HepG2 (cell line): ENCODE data around the gene ST14. TPM values are rescaled to one million over a fixed set of nuclear protein-coding genes. Genes with fewer than 3 reads are reported as not detected.

Experiments used
- ATAC-seq: fragments of 200-7000 bp; cut with Tn5 transposase; 3 replicates; pipeline ENCODE4 v1.9.1; 2020; ENCODE audit warnings: mild to moderate bottlenecking, moderate library complexity
- BruUV-seq: library from RNA; stranded (reverse); fragments of 400-500 nt; replicated peaks from 2 replicates; lab custom pipeline; 2021; lab: Mats Ljungman, UMichigan
- CTCF ChIA-PET: fragments of 300-600 bp; formaldehyde crosslinking; extraction: SDS; loops from one replicate; lab custom pipeline; 2021; ENCODE audit warnings: low total read pairs, inconsistent platforms, low intra/inter-chr PET ratio; lab: Yijun Ruan, JAX
- POLR2A ChIA-PET: fragments of 350-600 bp; sonication (Branson Sonifier 250); formaldehyde crosslinking; loops from one replicate; lab custom pipeline; 2020; ENCODE audit warnings: antibody characterized with exemption, inconsistent platforms; lab: Yijun Ruan, JAX
- DNase-seq: peaks from one replicate; pipeline ENCODE4 v3.0.0-alpha.2; 2015; ENCODE audit warnings: low spot score
- FAIRE-seq: peaks from 3 replicates; lab custom pipeline; 2011; peaks lifted over from hg19 to GRCh38; lab: Jason Lieb, UNC
- H2AFZ ChIP-seq: one replicate; pipeline ENCODE4 v1.6.1; 2011; ENCODE audit warnings: low read length, inconsistent platforms
- H3K27ac ChIP-seq: fragments of 300-600 bp; 3 replicates; pipeline ENCODE4 v1.8.0; 2011; ENCODE audit warnings: mixed run types, mild to moderate bottlenecking, mixed read lengths, low read length, inconsistent platforms; ENCODE audit not compliant: insufficient read depth; ENCODE audit errors: extremely low read length
- H3K27me3 ChIP-seq, 2 experiments: fragments of 200-600 bp in 1 of 2; 2 replicates in 1 of 2; 3 replicates in 1 of 2; pipeline versions ENCODE4 v1.6.0 to v1.8.0; 2011; ENCODE audit warnings: low read length in 2 of 2, mild to moderate bottlenecking in 2 of 2, moderate library complexity in 2 of 2, inconsistent platforms in 1 of 2; ENCODE audit not compliant: insufficient read depth in 2 of 2, control insufficient read depth in 1 of 2
- H3K36me3 ChIP-seq, 2 experiments: fragments of 200-600 bp in 1 of 2; replicated peaks in 1 of 2; 2 replicates in 1 of 2; 3 replicates in 1 of 2; pipeline versions ENCODE4 v1.5.1 to v1.8.0; 2011; ENCODE audit warnings: low read length in 2 of 2, inconsistent platforms in 1 of 2; ENCODE audit not compliant: insufficient read depth in 2 of 2, control insufficient read depth in 1 of 2
- H3K4me1 ChIP-seq: 2 replicates; pipeline ENCODE4 v1.5.1; 2012; ENCODE audit warnings: low read length, inconsistent platforms; ENCODE audit not compliant: insufficient read depth
- H3K4me2 ChIP-seq: 2 replicates; pipeline ENCODE4 v1.6.0; 2011; ENCODE audit warnings: low read depth, low read length, inconsistent platforms
- H3K4me3 ChIP-seq, 3 experiments: fragments of 200-600 bp in 1 of 3; sonication (generic), shearing (Covaris generic) in 1 of 3; replicated peaks in 1 of 3; 2 replicates each; pipeline ENCODE4 v1.5.1; 2011 to 2016; ENCODE audit warnings: low read length in 3 of 3, inconsistent platforms in 2 of 3, low read depth in 2 of 3, mild to moderate bottlenecking in 2 of 3, control low read depth in 1 of 3, mixed read lengths in 1 of 3; ENCODE audit not compliant: insufficient read depth in 1 of 3
- H3K79me2 ChIP-seq: one replicate; pipeline ENCODE4 v1.6.1; 2011; ENCODE audit warnings: low read length, inconsistent platforms; ENCODE audit not compliant: insufficient read depth
- H3K9ac ChIP-seq: 2 replicates; pipeline ENCODE4 v1.6.0; 2011; ENCODE audit warnings: mild to moderate bottlenecking, low read depth, low read length, inconsistent platforms; ENCODE audit not compliant: insufficient read depth
- H3K9me3 ChIP-seq: 2 replicates; pipeline ENCODE4 v1.5.1; 2012; ENCODE audit warnings: mild to moderate bottlenecking, low read length
- H4K20me1 ChIP-seq: 2 replicates; pipeline ENCODE4 v1.6.0; 2011; ENCODE audit warnings: inconsistent platforms, mild to moderate bottlenecking, low read length, moderate library complexity; ENCODE audit not compliant: insufficient read depth
- AGO1 ChIP-seq: fragments of 200-400 bp; formaldehyde crosslinking; IDR thresholded peaks from 2 replicates; pipeline ENCODE4 v1.6.1; 2017; ENCODE audit warnings: mild to moderate bottlenecking, low read depth, low read length, moderate library complexity; ENCODE audit not compliant: poor library complexity, severe bottlenecking
- ERF ChIP-seq: IDR thresholded peaks from 2 replicates; pipeline ENCODE4 v1.6.1; 2018; ENCODE audit warnings: missing biosample characterization, missing genetic modification reagents
- IKZF1 ChIP-seq: fragments of 450-650 bp; IDR thresholded peaks from 2 replicates; pipeline ENCODE4 v1.7.1; 2016
- LCORL ChIP-seq, 2 experiments: fragments of 450-650 bp in 1 of 2; sonication (generic) in 1 of 2; formaldehyde crosslinking in 1 of 2; IDR thresholded peaks; 2 replicates each; pipeline versions ENCODE4 v1.5.0 to v1.6.1; 2017 to 2020; ENCODE audit warnings: antibody characterized with exemption in 1 of 2, missing genetic modification reagents in 1 of 2
- MAFF ChIP-seq: IDR thresholded peaks from 2 replicates; pipeline ENCODE4 v1.6.1; 2011; ENCODE audit warnings: low read depth, low read length, improper control_type of control experiment
- MAFK ChIP-seq, 2 experiments: IDR thresholded peaks in 1 of 2; conservative IDR thresholded peaks in 1 of 2; 2 replicates each; pipeline ENCODE4 v1.6.1; 2011; ENCODE audit warnings: improper control_type of control experiment in 2 of 2, low read length in 2 of 2
- MEIS2 ChIP-seq: sonication (generic); formaldehyde crosslinking; IDR thresholded peaks from 2 replicates; pipeline ENCODE4 v1.9.0; 2021; ENCODE audit warnings: mild to moderate bottlenecking, missing genetic modification reagents
- POGZ ChIP-seq: sonication (generic); formaldehyde crosslinking; IDR thresholded peaks from 2 replicates; pipeline ENCODE4 v1.4.0; 2020; ENCODE audit warnings: mild to moderate bottlenecking, missing genetic modification reagents
- ZFP90 ChIP-seq: sonication (generic); formaldehyde crosslinking; IDR thresholded peaks from 2 replicates; pipeline ENCODE4 v1.8.0; 2022; ENCODE audit warnings: missing genetic modification reagents, mild to moderate bottlenecking, inconsistent platforms, borderline replicate concordance
- ZNF746 ChIP-seq: sonication (generic); formaldehyde crosslinking; IDR thresholded peaks from 2 replicates; pipeline ENCODE4 v1.8.0; 2022; ENCODE audit warnings: mild to moderate bottlenecking, missing genetic modification reagents
- WGBS: methylation state at CpG from one replicate; pipeline ENCODE4 v1.1.6; 2017; ENCODE audit warnings: low lambda C conversion rate; 5-methylcytosine and 5-hydroxymethylcytosine counted together
- in situ Hi-C: cut with HindIII; loops from 2 replicates; pipeline ENCODE4 v1.10.0; 2017; ENCODE audit warnings: low pct_unique_long_range_greater_than_20kb; ENCODE audit not compliant: extremely low pct_ligation_motif_present
- intact Hi-C: fragments of 100-400 bp; cut with micrococcal nuclease; formaldehyde crosslinking; loops from one replicate; pipeline ENCODE4 v1.10.0; 2022; ENCODE audit not compliant: unreplicated experiment
- polyA plus RNA-seq, 8 experiments: library from polyadenylated mRNA; depleted of rRNA in 3 of 8; stranded (reverse) in 7 of 8; unstranded in 1 of 8; fragments of >200 nt; fragmentation: Illumina TruSeq in 4 of 8; extraction: Trizol in 4 of 8; gene quantifications; 2 replicates each; pipeline versions ENCODE4 v1.2.1 to v1.2.3, GENCODE V29; 2011 to 2016; ENCODE audit warnings: low read depth in 4 of 8, missing spikeins in 1 of 8, mixed read lengths in 1 of 8; ENCODE audit not compliant: insufficient read depth in 1 of 8
- total RNA-seq, 5 experiments: library from RNA; depleted of rRNA; stranded (reverse); fragments of >200 nt; fragmentation: Illumina TruSeq; extraction: Trizol; gene quantifications; 2 replicates each; pipeline ENCODE4 v1.2.3, GENCODE V29; 2016; ENCODE audit warnings: low read depth in 1 of 5
- TF ChIP-seq, protein P1 (sequence below): sonication (generic); formaldehyde crosslinking; IDR thresholded peaks from 2 replicates; pipeline ENCODE4 v1.5.1; 2020; ENCODE audit warnings: missing genetic modification reagents, mild to moderate bottlenecking, borderline replicate concordance
- TF ChIP-seq, protein P2 (sequence below): sonication (generic); formaldehyde crosslinking; IDR thresholded peaks from 2 replicates; pipeline ENCODE4 v1.4.0; 2020; ENCODE audit warnings: mild to moderate bottlenecking, missing genetic modification reagents
- TF ChIP-seq, protein P3 (sequence below): sonication (generic); formaldehyde crosslinking; IDR thresholded peaks from 2 replicates; pipeline ENCODE4 v1.8.0; 2022; ENCODE audit warnings: low read depth, missing genetic modification reagents
- TF ChIP-seq, protein P4 (sequence below): sonication (generic); formaldehyde crosslinking; IDR thresholded peaks from 2 replicates; pipeline ENCODE4 v1.4.0; 2020; ENCODE audit warnings: mild to moderate bottlenecking, missing genetic modification reagents
- TF ChIP-seq, protein P5 (sequence below): IDR thresholded peaks from 2 replicates; pipeline ENCODE4 v1.6.1; 2016; ENCODE audit warnings: low read depth, borderline replicate concordance
- TF ChIP-seq, protein P6 (sequence below): sonication (generic); formaldehyde crosslinking; IDR thresholded peaks from 2 replicates; pipeline ENCODE4 v1.5.0; 2020; ENCODE audit warnings: missing genetic modification reagents
- TF ChIP-seq, protein P7 (sequence below): sonication (generic); formaldehyde crosslinking; IDR thresholded peaks from 2 replicates; pipeline ENCODE4 v1.5.0; 2020; ENCODE audit warnings: missing genetic modification reagents

The ST14 gene
- total and polyA plus RNA-seq, 2 of the 13 experiments (the other 11 are each of a cell fraction or from before 2014, with no cell fraction given): 0.88 to 1.4 TPM

DNA sequence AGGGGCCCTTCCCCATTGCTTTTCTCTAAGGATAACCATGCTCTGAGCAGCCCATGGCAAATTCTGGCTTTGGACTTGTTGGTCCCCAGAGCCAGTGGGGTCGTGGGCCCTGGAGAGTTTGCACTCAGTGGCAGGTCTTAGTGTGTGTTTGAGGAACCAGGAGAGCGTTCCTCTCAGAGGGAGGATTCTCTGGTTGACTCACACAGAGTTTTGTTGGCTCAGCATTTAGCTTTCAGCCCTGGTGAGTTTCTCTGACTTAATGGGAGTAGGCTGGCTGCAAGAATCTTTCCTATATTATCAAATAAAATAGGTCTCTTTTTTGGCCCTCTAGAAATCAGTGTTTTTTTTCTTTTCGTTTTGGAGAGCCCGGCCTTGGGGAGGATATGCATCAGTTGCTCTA is 20.9 kb downstream of the ST14 start:
- WGBS: 62% methylated on average over 4 of the region's 4 CpGs
- intact Hi-C loops: no loop called here
- in situ Hi-C loops: no loop called here
- no peaks in the 10 kb centered on the region for H3K79me2 ChIP-seq
- FAIRE-seq: peak; percentile 26
- H3K27ac ChIP-seq: peak overlapping the region; percentile 97
- H3K4me3 ChIP-seq: no peak overlapping the region
- peak overlapping the region; percentile 96; the same call in 1 of the 2 replicates for H3K4me2 ChIP-seq
- H3K9me3 ChIP-seq: no peaks in the 10 kb centered on the region
- no peak for DNase-seq
- H3K36me3 ChIP-seq: no peaks in the 10 kb centered on the region
- ATAC-seq: no peak
- POLR2A ChIA-PET: interaction anchor here (1.6 to 2.5 kb wide), 5 partner anchors 12 to 179 kb away, joined by 8 to 38 read pairs (median 33); partner anchors contain the start of gene PRDM10
- CTCF ChIA-PET: no interaction called here
- H2AFZ ChIP-seq: no peak overlapping the region
- H3K27me3 ChIP-seq: no peaks in the 10 kb centered on the region
- H3K4me1 ChIP-seq: peaks cover 45% of the 10 kb centered on the region
- no TSS peak for BruUV-seq
- no peaks in the 10 kb centered on the region for H4K20me1 ChIP-seq
- no peak overlapping the region for H3K9ac ChIP-seq
- TF ChIP-seq ZFP90: no peak
- TF ChIP-seq ZNF746: no peak
- TF ChIP-seq POGZ (CRISPR knock-in tag): no peak
- TF ChIP-seq, protein P1, sequence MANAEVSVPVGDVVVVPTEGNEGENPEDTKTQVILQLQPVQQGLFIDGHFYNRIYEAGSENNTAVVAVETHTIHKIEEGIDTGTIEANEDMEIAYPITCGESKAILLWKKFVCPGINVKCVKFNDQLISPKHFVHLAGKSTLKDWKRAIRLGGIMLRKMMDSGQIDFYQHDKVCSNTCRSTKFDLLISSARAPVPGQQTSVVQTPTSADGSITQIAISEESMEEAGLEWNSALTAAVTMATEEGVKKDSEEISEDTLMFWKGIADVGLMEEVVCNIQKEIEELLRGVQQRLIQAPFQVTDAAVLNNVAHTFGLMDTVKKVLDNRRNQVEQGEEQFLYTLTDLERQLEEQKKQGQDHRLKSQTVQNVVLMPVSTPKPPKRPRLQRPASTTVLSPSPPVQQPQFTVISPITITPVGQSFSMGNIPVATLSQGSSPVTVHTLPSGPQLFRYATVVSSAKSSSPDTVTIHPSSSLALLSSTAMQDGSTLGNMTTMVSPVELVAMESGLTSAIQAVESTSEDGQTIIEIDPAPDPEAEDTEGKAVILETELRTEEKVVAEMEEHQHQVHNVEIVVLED (CRISPR knock-in tag): no peak
- TF ChIP-seq, protein P2, sequence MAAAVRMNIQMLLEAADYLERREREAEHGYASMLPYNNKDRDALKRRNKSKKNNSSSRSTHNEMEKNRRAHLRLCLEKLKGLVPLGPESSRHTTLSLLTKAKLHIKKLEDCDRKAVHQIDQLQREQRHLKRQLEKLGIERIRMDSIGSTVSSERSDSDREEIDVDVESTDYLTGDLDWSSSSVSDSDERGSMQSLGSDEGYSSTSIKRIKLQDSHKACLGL (CRISPR knock-in tag): no peak
- no peak for TF ChIP-seq ERF (CRISPR knock-in tag)
- TF ChIP-seq LCORL (IDR thresholded peaks at IDR 0.05): no peak
- TF ChIP-seq LCORL (CRISPR knock-in tag; IDR thresholded peaks at IDR 0.05): 0 out of 2 replicates have a peak, but pooled peaks have one; percentile 15
- TF ChIP-seq MEIS2 (CRISPR knock-in tag): no peak
- TF ChIP-seq, protein P3, sequence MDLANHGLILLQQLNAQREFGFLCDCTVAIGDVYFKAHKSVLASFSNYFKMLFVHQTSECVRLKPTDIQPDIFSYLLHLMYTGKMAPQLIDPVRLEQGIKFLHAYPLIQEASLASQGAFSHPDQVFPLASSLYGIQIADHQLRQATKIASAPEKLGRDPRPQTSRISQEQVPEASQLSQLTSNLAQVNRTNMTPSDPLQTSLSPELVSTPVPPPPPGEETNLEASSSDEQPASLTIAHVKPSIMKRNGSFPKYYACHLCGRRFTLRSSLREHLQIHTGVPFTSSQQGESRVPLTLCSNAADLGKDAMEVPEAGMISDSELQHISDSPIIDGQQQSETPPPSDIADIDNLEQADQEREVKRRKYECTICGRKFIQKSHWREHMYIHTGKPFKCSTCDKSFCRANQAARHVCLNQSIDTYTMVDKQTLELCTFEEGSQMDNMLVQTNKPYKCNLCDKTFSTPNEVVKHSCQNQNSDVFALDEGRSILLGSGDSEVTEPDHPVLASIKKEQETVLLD (CRISPR knock-in tag): no peak
- TF ChIP-seq, protein P4, sequence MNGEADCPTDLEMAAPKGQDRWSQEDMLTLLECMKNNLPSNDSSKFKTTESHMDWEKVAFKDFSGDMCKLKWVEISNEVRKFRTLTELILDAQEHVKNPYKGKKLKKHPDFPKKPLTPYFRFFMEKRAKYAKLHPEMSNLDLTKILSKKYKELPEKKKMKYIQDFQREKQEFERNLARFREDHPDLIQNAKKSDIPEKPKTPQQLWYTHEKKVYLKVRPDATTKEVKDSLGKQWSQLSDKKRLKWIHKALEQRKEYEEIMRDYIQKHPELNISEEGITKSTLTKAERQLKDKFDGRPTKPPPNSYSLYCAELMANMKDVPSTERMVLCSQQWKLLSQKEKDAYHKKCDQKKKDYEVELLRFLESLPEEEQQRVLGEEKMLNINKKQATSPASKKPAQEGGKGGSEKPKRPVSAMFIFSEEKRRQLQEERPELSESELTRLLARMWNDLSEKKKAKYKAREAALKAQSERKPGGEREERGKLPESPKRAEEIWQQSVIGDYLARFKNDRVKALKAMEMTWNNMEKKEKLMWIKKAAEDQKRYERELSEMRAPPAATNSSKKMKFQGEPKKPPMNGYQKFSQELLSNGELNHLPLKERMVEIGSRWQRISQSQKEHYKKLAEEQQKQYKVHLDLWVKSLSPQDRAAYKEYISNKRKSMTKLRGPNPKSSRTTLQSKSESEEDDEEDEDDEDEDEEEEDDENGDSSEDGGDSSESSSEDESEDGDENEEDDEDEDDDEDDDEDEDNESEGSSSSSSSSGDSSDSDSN (CRISPR knock-in tag): no peak
- TF ChIP-seq, protein P5, sequence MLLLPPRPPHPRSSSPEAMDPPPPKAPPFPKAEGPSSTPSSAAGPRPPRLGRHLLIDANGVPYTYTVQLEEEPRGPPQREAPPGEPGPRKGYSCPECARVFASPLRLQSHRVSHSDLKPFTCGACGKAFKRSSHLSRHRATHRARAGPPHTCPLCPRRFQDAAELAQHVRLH: no peak
- TF ChIP-seq AGO1: no peak
- TF ChIP-seq IKZF1: no peak
- peak; percentile 87 for TF ChIP-seq MAFF
- TF ChIP-seq MAFK (conservative IDR thresholded peaks at IDR 0.05 in 1 of 2, IDR thresholded peaks at IDR 0.05 in 1 of 2; ENCODE audit: low read length in 2 of 2): peak; percentile 88 to 91
- TF ChIP-seq, protein P6, sequence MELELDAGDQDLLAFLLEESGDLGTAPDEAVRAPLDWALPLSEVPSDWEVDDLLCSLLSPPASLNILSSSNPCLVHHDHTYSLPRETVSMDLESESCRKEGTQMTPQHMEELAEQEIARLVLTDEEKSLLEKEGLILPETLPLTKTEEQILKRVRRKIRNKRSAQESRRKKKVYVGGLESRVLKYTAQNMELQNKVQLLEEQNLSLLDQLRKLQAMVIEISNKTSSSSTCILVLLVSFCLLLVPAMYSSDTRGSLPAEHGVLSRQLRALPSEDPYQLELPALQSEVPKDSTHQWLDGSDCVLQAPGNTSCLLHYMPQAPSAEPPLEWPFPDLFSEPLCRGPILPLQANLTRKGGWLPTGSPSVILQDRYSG (CRISPR knock-in tag): no peak
- TF ChIP-seq, protein P7, sequence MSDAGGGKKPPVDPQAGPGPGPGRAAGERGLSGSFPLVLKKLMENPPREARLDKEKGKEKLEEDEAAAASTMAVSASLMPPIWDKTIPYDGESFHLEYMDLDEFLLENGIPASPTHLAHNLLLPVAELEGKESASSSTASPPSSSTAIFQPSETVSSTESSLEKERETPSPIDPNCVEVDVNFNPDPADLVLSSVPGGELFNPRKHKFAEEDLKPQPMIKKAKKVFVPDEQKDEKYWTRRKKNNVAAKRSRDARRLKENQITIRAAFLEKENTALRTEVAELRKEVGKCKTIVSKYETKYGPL (CRISPR knock-in tag): no peak
